IMR-90 (cell line): ENCODE data around the gene PRR16. TPM values are rescaled to one million over a fixed set of nuclear protein-coding genes. Genes with fewer than 3 reads are reported as not detected.

Experiments used
- ATAC-seq: fragments of 200-7000 bp; cut with Tn5 transposase; 2 replicates; pipeline ENCODE4 v1.9.1; 2020; ENCODE audit warnings: low read depth, mild to moderate bottlenecking, moderate library complexity
- BruUV-seq: library from RNA; stranded (reverse); fragments of 400-500 nt; replicated peaks from 2 replicates; lab custom pipeline; 2021; lab: Mats Ljungman, UMichigan
- CTCF ChIA-PET: fragments of 300-600 bp; formaldehyde crosslinking; extraction: SDS; loops from one replicate; lab custom pipeline; 2021; ENCODE audit warnings: antibody characterized with exemption; lab: Yijun Ruan, JAX
- POLR2A ChIA-PET: fragments of 300-600 bp; sonication (Branson Sonifier 250); formaldehyde crosslinking; loops from one replicate; lab custom pipeline; 2022; ENCODE audit warnings: antibody characterized with exemption; ENCODE audit not compliant: unreplicated experiment; lab: Charles Lee
- DNase-seq: peaks from one replicate; pipeline ENCODE4 v3.0.0; 2013
- H2AFZ ChIP-seq: replicated peaks from 2 replicates; pipeline ENCODE3; 2013; ENCODE audit warnings: low read length, mild to moderate bottlenecking; ENCODE audit not compliant: poor library complexity
- H2AK5ac ChIP-seq: 2 replicates; pipeline ENCODE4 v1.6.1; 2013; ENCODE audit warnings: low read depth, low read length, inconsistent platforms
- H2AK9ac ChIP-seq: replicated peaks from 2 replicates; pipeline ENCODE3; 2013; ENCODE audit warnings: mild to moderate bottlenecking, low read depth, low read length, moderate library complexity; ENCODE audit not compliant: poor library complexity
- H2BK120ac ChIP-seq: 2 replicates; pipeline ENCODE4 v1.6.1; 2013; ENCODE audit warnings: low read depth, low read length, inconsistent platforms
- H2BK15ac ChIP-seq: 3 replicates; pipeline ENCODE4 v1.6.1; 2013; ENCODE audit warnings: low read depth, low read length, inconsistent platforms
- H2BK20ac ChIP-seq: 2 replicates; pipeline ENCODE4 v1.6.1; 2013; ENCODE audit warnings: low read depth, mild to moderate bottlenecking, inconsistent platforms, low read length, moderate library complexity
- H2BK5ac ChIP-seq: 2 replicates; pipeline ENCODE4 v1.6.1; 2013; ENCODE audit warnings: mild to moderate bottlenecking, low read depth, low read length, inconsistent platforms; ENCODE audit not compliant: poor library complexity, severe bottlenecking
- H3K14ac ChIP-seq: replicated peaks from 2 replicates; pipeline ENCODE4 v1.6.1; 2013; ENCODE audit warnings: low read depth, low read length, inconsistent platforms
- H3K18ac ChIP-seq: 2 replicates; pipeline ENCODE4 v1.6.1; 2013; ENCODE audit warnings: low read depth, low read length, control low read depth
- H3K23ac ChIP-seq: 2 replicates; pipeline ENCODE4 v1.6.1; 2013; ENCODE audit warnings: low read depth, low read length, inconsistent platforms
- H3K27ac ChIP-seq: 2 replicates; pipeline ENCODE4 v1.5.1; 2013; ENCODE audit warnings: mild to moderate bottlenecking, control low read depth, low read length; ENCODE audit not compliant: insufficient read depth
- H3K27me3 ChIP-seq: 2 replicates; pipeline ENCODE4 v1.6.1; 2013; ENCODE audit warnings: low read length; ENCODE audit not compliant: control insufficient read depth, insufficient read depth
- H3K36me3 ChIP-seq: 2 replicates; pipeline ENCODE4 v1.6.1; 2013; ENCODE audit warnings: low read length, mixed read lengths; ENCODE audit not compliant: control insufficient read depth, insufficient read depth
- H3K4ac ChIP-seq: 2 replicates; pipeline ENCODE4 v1.6.1; 2013; ENCODE audit warnings: low read depth, low read length, inconsistent platforms
- H3K4me1 ChIP-seq: 2 replicates; pipeline ENCODE4 v1.6.1; 2013; ENCODE audit warnings: low read length, mixed read lengths; ENCODE audit not compliant: control insufficient read depth, insufficient read depth
- H3K4me2 ChIP-seq: 2 replicates; pipeline ENCODE4 v1.6.1; 2013; ENCODE audit warnings: low read depth, mild to moderate bottlenecking, control low read depth, low read length, moderate library complexity
- H3K4me3 ChIP-seq: 2 replicates; pipeline ENCODE4 v1.5.1; 2013; ENCODE audit warnings: low read depth, mild to moderate bottlenecking, control low read depth, low read length, moderate library complexity; ENCODE audit not compliant: insufficient read depth
- H3K56ac ChIP-seq: 2 replicates; pipeline ENCODE4 v1.6.1; 2013; ENCODE audit warnings: low read length, inconsistent platforms; ENCODE audit not compliant: insufficient read depth; ENCODE audit errors: extremely low read depth
- H3K79me1 ChIP-seq, 2 experiments: 2 replicates each; pipeline ENCODE4 v1.6.1; 2013; ENCODE audit warnings: low read length in 2 of 2, inconsistent platforms in 1 of 2, low read depth in 1 of 2
- H3K9ac ChIP-seq: 2 replicates; pipeline ENCODE4 v1.6.1; 2013; ENCODE audit warnings: low read depth, low read length, control low read depth
- H3K9me1 ChIP-seq: 2 replicates; pipeline ENCODE4 v1.6.1; 2013; ENCODE audit warnings: low read length, inconsistent platforms; ENCODE audit not compliant: insufficient read depth
- H3K9me3 ChIP-seq: 2 replicates; pipeline ENCODE4 v1.6.1; 2013; ENCODE audit warnings: low read length; ENCODE audit not compliant: control insufficient read depth, insufficient read depth
- H4K20me1 ChIP-seq: 2 replicates; pipeline ENCODE4 v1.6.1; 2013; ENCODE audit warnings: low read length, inconsistent platforms; ENCODE audit not compliant: insufficient read depth
- H4K5ac ChIP-seq: 2 replicates; pipeline ENCODE4 v1.6.1; 2013; ENCODE audit warnings: mild to moderate bottlenecking, low read depth, low read length, control low read depth
- H4K8ac ChIP-seq, 2 experiments: 2 replicates each; pipeline ENCODE4 v1.6.1; 2013; ENCODE audit warnings: low read depth in 2 of 2, low read length in 2 of 2, control low read depth in 1 of 2, inconsistent platforms in 1 of 2
- H4K91ac ChIP-seq: 2 replicates; pipeline ENCODE4 v1.6.1; 2013; ENCODE audit warnings: low read depth, low read length, inconsistent platforms; ENCODE audit not compliant: insufficient read depth
- CEBPB ChIP-seq: IDR thresholded peaks from 2 replicates; pipeline ENCODE4 v1.6.1; 2012; ENCODE audit warnings: low read depth, low read length, improper control_type of control experiment
- RCOR1 ChIP-seq: IDR thresholded peaks from 2 replicates; pipeline ENCODE4 v1.6.1; 2012; ENCODE audit warnings: mild to moderate bottlenecking, low read length, improper control_type of control experiment; ENCODE audit not compliant: insufficient replicate concordance
- WGBS, 2 experiments: methylation state at CpG; one replicate each; pipeline versions ENCODE4 v1.1.5 to v1.1.7; 2013; ENCODE audit warnings: missing lambda C conversion rate in 2 of 2; ENCODE audit not compliant: insufficient read length in 1 of 2; ENCODE audit errors: extremely low coverage in 2 of 2; 5-methylcytosine and 5-hydroxymethylcytosine counted together
- dilution Hi-C: fragments of 300-500 bp; cut with HindIII; formaldehyde crosslinking; loops from one replicate; pipeline ENCODE4 v1.14.3; 2018; ENCODE audit warnings: low sequenced_read_pairs; ENCODE audit not compliant: unreplicated experiment
- in situ Hi-C: fragments of 300-500 bp; cut with MboI; formaldehyde crosslinking; loops from 3 replicates; pipeline ENCODE4 v1.14.3; 2019; ENCODE audit warnings: low sequenced_read_pairs, inconsistent platforms, mixed read lengths
- intact Hi-C: fragments of 100-400 bp; cut with micrococcal nuclease; formaldehyde crosslinking; loops from 2 replicates; pipeline ENCODE4 v1.10.0; 2022
- polyA plus RNA-seq, 3 experiments: library from polyadenylated mRNA; depleted of rRNA; stranded (reverse); fragments of >200 nt; gene quantifications; 2 replicates each; pipeline ENCODE4 v1.2.3, GENCODE V29; 2012; ENCODE audit warnings: low replicate concordance in 1 of 3
- total RNA-seq: library from RNA; depleted of rRNA; stranded (reverse); fragments of >200 nt; gene quantifications from 2 replicates; pipeline ENCODE4 v1.2.3, GENCODE V29; 2012

Gene PRR16
- total and polyA plus RNA-seq, 2 of the 4 experiments (the other 2 are of a cell fraction): 9.9 to 45.2 TPM

- BruUV-seq: no TSS peak
- peak overlapping the region; percentile 78 for H4K5ac ChIP-seq
Observed at GRCh38 chr5:120624021-120624563, 160.0 kb downstream of the PRR16 start.

More at GRCh38 chr5:120624021-120624563, 160.0 kb downstream of the PRR16 start:
- DNase-seq (peak; percentile 73), ATAC-seq (peak; percentile 85)
- Histone ChIP-seq H3K4ac (peak overlapping the region; percentile 90), H3K23ac (peak overlapping the region; percentile 58; the same call in 1 of the 2 replicates), H2AK5ac (peak overlapping the region; percentile 85; the same call in 1 of the 2 replicates), H4K91ac (peak overlapping the region; percentile 77), H3K27ac (peak overlapping the region; percentile 78), H3K36me3 (no peaks in the 10 kb centered on the region; the same call in 1 of the 2 replicates), H3K4me2 (peak overlapping the region; percentile 99), H3K56ac (peak overlapping the region; percentile 71), H2BK20ac (peak overlapping the region; percentile 93), H4K8ac (peak overlapping the region; percentile 33 to 74), H2AK9ac (no peak overlapping the region), H3K18ac (peak overlapping the region; percentile 98), H2AFZ (peak overlapping the region; percentile 40), H3K79me1 (peaks cover 13 to 31% of the 10 kb centered on the region in 2 experiments), H3K9ac (peak overlapping the region; percentile 64), H3K4me1 (no peaks in the 10 kb centered on the region), H3K9me3 (no peaks in the 10 kb centered on the region), H3K9me1 (peaks cover 4% of the 10 kb centered on the region; the same call in 1 of the 2 replicates), H2BK15ac (peak overlapping the region; percentile 78; the same call in 2 of the 3 replicates), H3K27me3 (no peaks in the 10 kb centered on the region), H3K14ac (peak overlapping the region; percentile 92), H2BK5ac (peak overlapping the region; percentile 98), H4K20me1 (no peaks in the 10 kb centered on the region), H3K4me3 (peak overlapping the region; percentile 35; the same call in 1 of the 2 replicates), H2BK120ac (peak overlapping the region; percentile 93)
- dilution Hi-C loops (no loop called here), intact Hi-C loops (no loop called here), in situ Hi-C loops (no loop called here)
- no CpG with 5 or more reads among the region's 1 CpG for WGBS, 2 experiments
- TF ChIP-seq CEBPB: peak; percentile 63; the same call in 1 of the 2 replicates
- no peak for TF ChIP-seq RCOR1
- ChIA-PET POLR2A (no interaction called here), CTCF (interaction anchor here (0.5 kb wide), 1 partner anchor 9 kb away, joined by 3 read pairs; no protein-coding TSS in a partner anchor)
